Measurements from ENCODE around the gene CCL4.
"Not testable (repeated sequence)": the region's sequence is repeated elsewhere in the genome, so short reads cannot be mapped to it uniquely, and the experiment has no call there.

Gene CCL4

DNA sequence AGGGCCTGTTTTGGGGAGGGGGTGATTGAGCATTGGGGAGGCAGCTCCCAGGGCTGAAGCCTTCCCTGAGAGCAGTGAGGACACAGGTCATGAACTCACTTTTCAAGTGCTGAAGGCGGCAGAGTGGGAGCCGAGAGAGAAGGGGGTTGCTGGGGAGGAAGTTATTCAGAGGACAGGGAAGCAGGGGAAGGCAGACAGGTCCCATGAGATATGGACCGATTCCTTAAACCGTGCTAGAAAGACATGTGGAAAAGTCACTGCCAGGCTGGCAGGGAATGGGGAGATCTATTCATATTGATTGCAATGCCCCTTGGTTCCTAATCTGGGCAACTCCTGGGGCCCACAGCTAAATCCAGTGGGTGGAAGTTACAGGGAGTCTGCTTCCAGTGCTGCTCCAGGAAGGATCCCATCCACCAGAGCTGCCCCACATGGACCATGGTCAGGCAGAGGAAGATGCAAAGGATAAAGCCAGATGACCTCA, 1.1 kb downstream of the CCL4 start:
- TF ChIP-seq, protein P1, sequence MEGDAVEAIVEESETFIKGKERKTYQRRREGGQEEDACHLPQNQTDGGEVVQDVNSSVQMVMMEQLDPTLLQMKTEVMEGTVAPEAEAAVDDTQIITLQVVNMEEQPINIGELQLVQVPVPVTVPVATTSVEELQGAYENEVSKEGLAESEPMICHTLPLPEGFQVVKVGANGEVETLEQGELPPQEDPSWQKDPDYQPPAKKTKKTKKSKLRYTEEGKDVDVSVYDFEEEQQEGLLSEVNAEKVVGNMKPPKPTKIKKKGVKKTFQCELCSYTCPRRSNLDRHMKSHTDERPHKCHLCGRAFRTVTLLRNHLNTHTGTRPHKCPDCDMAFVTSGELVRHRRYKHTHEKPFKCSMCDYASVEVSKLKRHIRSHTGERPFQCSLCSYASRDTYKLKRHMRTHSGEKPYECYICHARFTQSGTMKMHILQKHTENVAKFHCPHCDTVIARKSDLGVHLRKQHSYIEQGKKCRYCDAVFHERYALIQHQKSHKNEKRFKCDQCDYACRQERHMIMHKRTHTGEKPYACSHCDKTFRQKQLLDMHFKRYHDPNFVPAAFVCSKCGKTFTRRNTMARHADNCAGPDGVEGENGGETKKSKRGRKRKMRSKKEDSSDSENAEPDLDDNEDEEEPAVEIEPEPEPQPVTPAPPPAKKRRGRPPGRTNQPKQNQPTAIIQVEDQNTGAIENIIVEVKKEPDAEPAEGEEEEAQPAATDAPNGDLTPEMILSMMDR (IDR thresholded peaks at IDR 0.05; ENCODE audit: extremely low read depth, insufficient read depth, missing control alignments) = no peak
- no peak for DNase-seq (ENCODE audit: low spot score)
- in situ Hi-C loops (cut with MboI; ENCODE audit: low pct_unique_long_range_greater_than_20kb, low sequenced_read_pairs, unreplicated experiment) = no loop called here

DNA sequence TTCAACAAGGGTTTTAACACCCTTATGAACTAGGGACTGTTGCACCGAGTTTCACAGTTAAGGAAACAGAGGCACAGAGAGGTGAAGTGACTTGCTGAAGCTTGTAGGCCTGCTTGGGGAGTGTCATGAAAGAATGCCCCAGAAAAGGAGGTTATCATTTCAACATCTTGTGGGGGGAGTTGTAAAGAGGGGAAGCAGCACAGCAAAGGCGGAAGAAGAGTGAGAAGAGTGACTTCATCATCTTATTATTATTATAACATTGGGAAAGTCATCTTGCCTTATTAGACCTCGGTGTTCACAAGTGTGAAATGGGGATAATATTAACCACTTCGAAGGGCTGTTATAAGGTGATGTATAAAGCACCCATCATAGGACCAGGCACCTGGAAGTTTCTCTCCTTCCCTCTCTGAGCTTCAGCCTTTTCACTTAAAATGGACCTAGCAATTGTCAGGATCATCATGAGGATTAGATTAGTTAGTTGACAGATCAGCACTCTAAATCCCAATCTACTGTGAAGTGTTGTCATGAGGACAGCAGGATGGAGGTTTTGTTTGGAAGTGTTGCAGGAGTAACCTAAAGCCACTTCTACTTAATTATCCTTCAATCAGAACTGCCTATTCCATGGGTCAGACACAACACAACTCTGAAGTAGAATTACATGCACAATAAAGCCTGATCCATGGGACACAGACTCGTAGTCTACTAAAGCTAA, 2.3 kb downstream of the CCL4 start:
- in situ Hi-C loops (cut with MboI; ENCODE audit: low pct_unique_long_range_greater_than_20kb, low sequenced_read_pairs, unreplicated experiment) = no loop called here
- TF ChIP-seq, protein P1 (IDR thresholded peaks at IDR 0.05; ENCODE audit: extremely low read depth, insufficient read depth, missing control alignments) = no peak
- no peak for DNase-seq (ENCODE audit: low spot score)

DNA sequence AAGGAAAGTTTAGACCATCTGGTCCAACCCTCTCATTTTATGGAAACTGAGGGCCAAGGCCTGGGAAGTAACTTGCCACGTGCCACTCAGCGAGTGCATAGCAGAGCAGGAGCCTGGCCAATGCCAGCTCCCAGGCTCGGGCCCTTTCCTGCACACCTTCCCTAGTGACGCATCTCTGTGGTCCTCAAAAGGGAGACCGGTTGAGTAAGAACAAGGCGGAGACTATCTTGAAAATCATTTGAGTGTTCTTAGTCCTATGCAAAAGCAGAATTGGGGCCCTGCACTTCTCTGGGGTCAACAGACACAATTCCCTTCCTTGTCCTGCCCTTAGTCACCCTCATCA, 2.8 kb downstream of the CCL4 start:
- TF ChIP-seq, protein P1 (IDR thresholded peaks at IDR 0.05; ENCODE audit: extremely low read depth, insufficient read depth, missing control alignments) = no peak
- in situ Hi-C loops (cut with MboI; ENCODE audit: low pct_unique_long_range_greater_than_20kb, low sequenced_read_pairs, unreplicated experiment) = no loop called here
- DNase-seq (ENCODE audit: low spot score) = no peak

DNA sequence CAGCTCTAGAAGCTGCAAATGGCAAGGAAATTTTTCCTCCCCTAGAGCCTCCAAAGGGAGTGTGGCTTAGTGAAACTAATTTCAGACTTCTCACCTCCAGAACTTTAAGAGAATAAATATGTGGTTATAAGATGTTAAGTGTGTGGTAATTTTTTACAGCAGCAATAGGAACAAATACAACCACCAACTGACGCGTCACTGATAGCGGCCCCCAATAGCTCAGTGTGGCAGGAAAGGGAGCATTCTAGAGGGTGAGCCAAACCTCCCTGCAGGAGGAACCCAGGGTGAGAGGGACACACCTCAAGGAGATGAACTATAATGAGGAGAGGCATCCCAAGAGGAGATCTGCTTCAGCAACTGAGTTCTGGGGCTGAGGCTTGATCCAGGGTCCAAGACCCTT, 4.0 kb downstream of the CCL4 start:
- in situ Hi-C loops (cut with MboI; ENCODE audit: low pct_unique_long_range_greater_than_20kb, low sequenced_read_pairs, unreplicated experiment) = no loop called here
- DNase-seq (ENCODE audit: low spot score) = no peak
- TF ChIP-seq, protein P1 (IDR thresholded peaks at IDR 0.05; ENCODE audit: extremely low read depth, insufficient read depth, missing control alignments) = no peak

DNA sequence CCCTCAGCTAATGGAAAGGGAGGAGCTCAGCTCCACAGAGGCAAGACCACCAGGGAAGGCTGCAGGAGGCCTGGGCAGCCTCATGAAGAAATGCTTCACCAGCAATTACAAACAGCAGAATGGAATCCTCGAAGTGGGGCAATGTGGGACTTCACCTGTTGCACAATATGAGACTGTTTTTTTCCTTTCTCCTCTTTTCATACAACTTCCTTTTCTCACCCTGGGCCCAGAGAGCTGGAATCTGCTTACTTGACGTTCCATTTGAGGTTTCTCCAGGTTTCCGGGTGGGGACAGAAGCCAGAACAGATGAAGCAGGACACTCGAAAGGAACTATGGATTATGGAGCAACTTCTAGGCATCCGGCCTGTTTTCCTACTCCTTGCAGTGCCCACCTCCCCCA, 4.6 kb downstream of the CCL4 start:
- DNase-seq (ENCODE audit: low spot score); in situ Hi-C loops (cut with MboI; ENCODE audit: low pct_unique_long_range_greater_than_20kb, low sequenced_read_pairs, unreplicated experiment): not testable (repeated sequence)

DNA sequence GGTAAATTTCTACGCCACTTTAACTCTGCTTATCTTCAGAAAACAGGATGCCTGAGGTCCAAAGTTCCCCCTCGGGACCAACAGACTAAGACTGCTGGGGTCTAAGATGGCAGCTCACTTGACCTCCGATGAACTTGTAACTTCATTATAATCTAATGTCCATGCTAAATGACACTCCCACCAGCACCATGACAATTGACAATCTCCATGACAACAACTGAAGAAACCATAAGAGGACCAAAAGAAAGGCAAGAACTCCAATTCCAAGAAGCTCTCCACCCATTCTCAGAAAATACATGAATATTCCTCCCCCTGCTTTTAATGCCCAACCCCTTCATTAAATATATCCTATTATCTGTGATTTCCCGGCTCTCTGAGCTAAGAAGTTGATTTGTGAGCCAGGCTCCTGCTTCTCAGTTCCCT, 7.5 kb downstream of the CCL4 start:
- in situ Hi-C loops (cut with MboI; ENCODE audit: low pct_unique_long_range_greater_than_20kb, low sequenced_read_pairs, unreplicated experiment) = no loop called here
- TF ChIP-seq, protein P1 (IDR thresholded peaks at IDR 0.05; ENCODE audit: extremely low read depth, insufficient read depth, missing control alignments) = no peak
- no peak for DNase-seq (ENCODE audit: low spot score)

DNA sequence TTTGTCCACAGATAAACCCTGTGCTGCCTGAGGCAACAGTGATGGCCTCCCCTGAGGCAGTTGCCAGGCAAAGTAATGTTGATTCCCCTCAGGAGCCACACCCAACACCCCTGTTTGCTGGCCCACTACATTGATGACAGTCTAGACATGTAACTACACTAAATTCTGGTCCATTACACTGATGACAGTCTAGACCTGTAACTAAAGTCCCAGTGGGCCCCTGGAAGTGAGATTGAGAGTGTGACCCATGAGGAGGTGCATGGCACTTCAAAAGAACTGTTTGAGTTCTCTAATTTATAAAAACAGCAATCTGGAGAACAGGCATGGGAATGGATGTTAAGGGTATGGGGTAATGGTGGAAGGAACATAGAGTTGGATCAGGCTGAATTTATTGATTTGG, 8.9 kb downstream of the CCL4 start:
- in situ Hi-C loops (cut with MboI; ENCODE audit: low pct_unique_long_range_greater_than_20kb, low sequenced_read_pairs, unreplicated experiment) = no loop called here
- TF ChIP-seq, protein P1 (IDR thresholded peaks at IDR 0.05; ENCODE audit: extremely low read depth, insufficient read depth, missing control alignments) = no peak
- no peak for DNase-seq (ENCODE audit: low spot score)

DNA sequence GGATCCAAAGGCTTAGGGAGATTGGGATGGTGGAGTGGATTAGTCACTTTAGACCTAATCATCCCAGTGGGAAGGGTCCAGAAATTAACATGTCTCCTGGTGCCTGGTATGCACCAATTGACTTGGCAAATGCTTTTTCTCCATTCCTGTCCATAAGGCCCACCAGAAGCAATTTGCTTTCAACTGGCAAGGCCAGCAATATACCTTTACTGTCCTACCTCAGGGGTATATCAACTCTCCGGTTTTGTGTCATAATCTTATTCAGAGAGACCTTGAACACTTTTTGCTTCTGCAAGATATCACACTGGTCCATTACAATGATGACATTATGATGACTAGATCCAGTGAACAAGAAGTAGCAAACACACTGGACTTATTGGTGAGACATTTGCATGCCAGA, 9.5 kb downstream of the CCL4 start:
- DNase-seq (ENCODE audit: low spot score); in situ Hi-C loops (cut with MboI; ENCODE audit: low pct_unique_long_range_greater_than_20kb, low sequenced_read_pairs, unreplicated experiment): not testable (repeated sequence)

DNA sequence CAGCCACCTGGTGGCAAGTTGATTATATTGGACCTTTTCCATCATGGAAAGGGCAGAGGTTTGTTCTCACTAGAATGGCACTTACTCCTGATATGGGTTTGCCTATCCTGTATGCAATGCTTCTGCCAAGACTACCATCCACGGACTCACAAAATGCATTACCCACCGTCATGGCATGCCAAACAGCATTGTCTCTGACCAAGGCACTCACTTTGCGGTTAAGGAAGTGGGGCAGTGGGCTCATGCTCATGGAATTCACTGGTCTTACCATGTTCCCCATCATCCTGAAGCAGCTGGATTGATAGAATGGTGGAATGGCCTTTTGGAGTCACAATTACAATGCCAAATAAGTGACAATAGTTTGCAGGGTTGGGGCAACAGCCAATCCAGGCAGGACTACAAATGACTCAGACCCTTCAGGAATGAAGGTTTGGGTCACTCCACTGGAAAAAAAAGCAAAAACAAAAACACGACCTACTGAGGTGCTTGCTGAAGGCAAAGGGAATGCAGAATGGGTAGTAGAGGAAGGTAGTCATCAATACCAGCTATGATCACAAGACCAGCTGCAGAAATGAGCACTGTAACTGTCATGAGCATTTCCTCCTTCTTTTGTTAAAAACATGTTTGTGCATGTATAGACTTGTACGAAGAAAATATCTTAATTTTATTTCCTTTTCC, 11.5 kb downstream of the CCL4 start:
- DNase-seq (ENCODE audit: low spot score); in situ Hi-C loops (cut with MboI; ENCODE audit: low pct_unique_long_range_greater_than_20kb, low sequenced_read_pairs, unreplicated experiment): not testable (repeated sequence)

DNA sequence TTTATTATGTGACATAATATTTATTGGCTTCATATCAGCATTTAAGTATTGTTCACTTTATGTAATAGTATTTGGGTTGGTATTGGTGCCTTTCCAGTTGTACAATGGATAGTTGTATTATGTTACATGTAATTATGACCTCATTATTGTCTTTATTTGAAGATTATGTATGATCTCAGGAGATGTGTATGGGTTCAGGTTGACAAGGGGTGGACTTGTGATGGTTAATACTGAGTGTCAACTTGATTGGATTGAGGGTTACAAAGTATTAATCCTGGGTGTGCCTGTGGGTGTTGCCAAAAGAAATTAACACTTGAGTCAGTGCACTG, 12.0 kb downstream of the CCL4 start:
- in situ Hi-C loops (cut with MboI; ENCODE audit: low pct_unique_long_range_greater_than_20kb, low sequenced_read_pairs, unreplicated experiment); DNase-seq (ENCODE audit: low spot score): not testable (repeated sequence)
